ENCODE data around the gene TRIP12.

DNA sequence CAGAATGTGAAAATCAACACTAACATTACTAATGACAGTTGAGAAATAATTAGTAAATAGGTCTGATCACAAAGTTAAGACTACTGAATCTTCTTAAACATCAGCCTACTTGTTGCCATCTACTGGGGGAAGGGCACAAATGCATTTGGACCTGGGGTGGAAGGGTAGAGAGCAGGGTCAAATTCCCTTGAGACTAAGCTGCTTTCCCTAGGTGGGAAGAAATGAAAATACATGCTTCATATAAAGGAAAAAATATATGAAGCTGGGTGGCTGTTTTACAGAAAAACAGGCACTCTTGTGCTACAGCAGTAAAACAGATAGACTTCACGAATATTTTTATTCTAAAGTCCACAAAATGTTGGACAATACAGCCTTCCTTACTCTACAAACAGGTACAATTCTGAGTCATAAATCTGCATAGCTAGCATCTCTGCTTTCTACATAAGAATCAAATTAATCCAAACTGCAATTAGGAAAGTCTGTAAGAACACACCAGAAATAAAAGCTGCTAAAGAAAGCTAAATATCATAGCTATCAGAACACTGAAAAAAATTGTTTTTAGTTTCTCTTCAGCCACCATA lies 10.9 kb downstream of the TRIP12 start:
- TF ChIP-seq POLR2A (IDR thresholded peaks at IDR 0.05) (no peak), CTCF (IDR thresholded peaks at IDR 0.05) (no peak)
